GF-D8 (cell line): ENCODE results near the gene HSF4.

Experiments
- DNase-seq: peaks from one replicate; lab custom pipeline; 2025; lab: John Stamatoyannopoulos, UW

The HSF4 gene

GRCh38 chr16:67150047-67150832, 14.3 kb upstream of the HSF4 start:
- no peak for DNase-seq

DNA sequence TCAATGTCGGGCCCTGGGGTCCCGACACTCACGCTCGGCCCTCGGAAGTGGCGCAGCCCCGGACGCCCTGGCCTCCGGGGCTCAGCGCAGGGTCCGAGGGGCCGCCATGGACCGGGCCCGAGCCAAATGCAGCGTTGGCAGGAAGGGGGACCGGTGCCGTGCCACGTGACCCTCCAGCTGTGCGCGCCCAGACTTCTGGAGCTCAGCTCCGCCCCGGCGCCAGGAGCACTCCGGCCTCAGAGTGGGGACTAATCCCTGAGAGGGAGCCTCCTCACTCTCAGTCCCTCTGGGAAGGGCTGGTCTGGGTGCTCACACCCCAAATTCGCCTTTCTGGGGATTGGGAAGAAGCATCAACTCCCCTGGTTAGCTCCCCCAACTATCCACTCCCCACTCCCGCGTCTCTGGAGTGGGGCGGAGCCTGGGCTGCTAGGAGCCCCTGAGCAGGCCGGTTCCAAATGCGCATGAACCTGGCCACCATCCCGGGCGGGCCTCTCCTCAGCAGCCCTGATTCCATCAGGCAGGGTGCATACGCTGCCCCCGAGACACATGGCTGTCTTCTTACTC, 13.6 kb upstream of the HSF4 start, which contains the start of gene B3GNT9:
TSS of gene B3GNT9 (minus strand) at position 166 of the 564 bp plus-strand sequence. CDS start 513 bp downstream, outside the sequence.
- no peak for DNase-seq

DNA sequence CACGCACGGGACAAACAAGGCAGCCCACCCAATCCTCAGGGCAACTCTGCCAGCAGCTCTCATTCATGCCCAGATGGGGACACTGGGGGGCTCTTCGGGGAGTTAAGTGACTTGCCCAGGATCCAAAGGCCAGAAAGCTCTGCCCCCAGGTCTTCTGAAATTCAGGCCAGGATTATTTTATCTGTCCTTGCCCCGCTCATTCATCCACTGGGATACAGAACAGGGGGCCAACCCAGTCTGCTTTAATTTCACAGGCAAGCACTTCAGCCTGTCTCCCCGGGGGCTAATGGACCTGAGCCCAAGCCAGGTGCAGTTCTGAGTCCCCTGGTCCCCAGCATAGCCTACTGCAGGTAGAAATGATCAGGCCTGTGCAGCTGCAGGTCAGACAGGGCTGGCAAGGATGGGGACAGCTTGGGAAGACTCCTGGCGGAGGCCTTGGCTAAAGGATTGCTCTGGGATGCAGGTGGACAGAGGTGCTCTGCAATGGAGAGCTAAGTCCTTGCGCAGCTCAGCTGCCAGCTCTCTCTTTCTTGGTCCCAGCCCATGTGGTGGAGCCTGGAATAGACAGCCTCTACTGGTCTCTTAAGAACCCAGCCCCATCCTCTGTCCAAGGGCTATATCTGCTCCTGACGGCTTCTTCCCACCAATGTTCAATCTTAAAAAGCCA, 13.0 kb upstream of the HSF4 start:
- DNase-seq = no peak

- no peak for DNase-seq
These were observed 9.8 kb upstream of the HSF4 start for GRCh38 chr16:67154578-67155294.

DNA sequence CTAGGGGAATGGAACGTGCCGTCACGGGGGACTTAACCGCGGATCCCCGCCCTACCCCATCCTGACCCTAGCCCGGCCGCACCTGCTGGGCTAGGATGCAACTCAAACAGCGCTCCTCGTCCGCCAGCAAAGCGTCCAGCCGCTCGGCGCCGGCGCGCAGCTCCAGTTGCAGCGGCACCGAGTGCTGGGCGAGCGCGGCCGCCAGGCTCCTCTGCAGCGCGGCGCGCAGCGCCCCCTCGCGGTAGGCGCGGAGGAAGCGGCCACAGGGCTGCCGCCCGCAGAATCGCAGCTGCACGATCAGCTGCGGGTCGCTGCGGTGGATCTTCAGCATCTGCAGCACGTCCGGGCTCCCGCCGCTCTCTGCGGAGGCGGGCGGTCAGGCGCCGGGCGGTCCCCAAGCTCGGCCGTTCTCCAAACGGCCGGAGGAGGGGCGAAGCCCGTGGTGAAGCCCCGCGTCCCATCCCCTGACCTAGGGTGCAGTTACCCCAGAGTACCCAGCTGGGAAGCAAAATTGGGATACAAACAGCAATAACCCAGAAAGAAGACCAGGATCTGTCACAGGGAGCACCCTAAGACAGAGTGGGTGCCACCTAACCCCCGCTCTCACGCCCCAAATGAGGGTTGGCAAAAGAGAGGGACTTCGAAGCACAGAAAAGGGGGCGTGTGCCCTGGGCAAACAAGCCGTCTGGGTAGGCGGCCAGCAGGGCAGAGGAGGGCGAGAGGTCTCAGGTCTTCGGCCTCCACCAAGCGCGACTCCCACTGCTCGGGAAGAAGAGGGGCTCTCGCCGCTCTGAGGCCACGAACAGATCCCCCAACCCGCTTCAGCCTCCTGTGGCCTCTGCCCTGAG, 9.0 kb upstream of the HSF4 start:
- no peak for DNase-seq

- no peak for DNase-seq
These were observed 8.3 kb upstream of the HSF4 start for GRCh38 chr16:67156143-67156844.

GRCh38 chr16:67157106-67157748, 7.3 kb upstream of the HSF4 start:
- no peak for DNase-seq

DNA sequence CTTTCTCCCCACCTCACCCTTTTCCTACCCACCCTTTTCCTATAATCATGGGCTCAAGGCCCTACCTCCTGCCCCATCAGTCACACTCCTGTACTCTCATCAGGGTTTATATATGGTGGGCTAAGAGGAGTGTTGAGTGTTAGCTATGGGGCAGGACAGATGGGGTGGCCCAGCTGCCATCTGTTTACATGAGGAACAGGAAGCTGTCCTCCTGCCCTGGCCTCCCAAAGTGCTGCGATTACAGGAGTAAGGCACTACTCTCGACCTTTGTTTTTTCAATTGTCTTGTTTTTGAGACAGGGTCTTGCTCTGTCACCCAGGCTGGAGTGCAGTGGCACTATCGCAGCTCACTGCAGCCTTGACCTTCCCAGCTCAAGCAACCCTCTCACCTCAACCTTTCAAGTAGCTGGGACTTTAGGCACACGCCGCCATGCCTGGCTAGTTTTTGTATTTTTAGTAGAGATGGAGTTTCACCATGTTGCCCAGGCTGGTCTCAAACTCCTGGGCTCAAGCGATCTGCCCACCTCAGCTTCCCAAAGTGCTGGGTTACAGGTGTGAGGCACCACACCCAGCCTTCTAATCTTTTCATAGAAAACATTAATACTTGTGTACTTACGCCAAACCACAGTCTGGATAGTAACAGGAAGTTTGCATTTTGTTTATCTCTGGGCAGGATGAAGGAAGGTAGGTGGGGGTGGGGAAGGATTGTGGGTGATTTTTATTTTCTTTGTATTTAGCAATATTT, 6.5 kb upstream of the HSF4 start:
- no peak for DNase-seq

DNA sequence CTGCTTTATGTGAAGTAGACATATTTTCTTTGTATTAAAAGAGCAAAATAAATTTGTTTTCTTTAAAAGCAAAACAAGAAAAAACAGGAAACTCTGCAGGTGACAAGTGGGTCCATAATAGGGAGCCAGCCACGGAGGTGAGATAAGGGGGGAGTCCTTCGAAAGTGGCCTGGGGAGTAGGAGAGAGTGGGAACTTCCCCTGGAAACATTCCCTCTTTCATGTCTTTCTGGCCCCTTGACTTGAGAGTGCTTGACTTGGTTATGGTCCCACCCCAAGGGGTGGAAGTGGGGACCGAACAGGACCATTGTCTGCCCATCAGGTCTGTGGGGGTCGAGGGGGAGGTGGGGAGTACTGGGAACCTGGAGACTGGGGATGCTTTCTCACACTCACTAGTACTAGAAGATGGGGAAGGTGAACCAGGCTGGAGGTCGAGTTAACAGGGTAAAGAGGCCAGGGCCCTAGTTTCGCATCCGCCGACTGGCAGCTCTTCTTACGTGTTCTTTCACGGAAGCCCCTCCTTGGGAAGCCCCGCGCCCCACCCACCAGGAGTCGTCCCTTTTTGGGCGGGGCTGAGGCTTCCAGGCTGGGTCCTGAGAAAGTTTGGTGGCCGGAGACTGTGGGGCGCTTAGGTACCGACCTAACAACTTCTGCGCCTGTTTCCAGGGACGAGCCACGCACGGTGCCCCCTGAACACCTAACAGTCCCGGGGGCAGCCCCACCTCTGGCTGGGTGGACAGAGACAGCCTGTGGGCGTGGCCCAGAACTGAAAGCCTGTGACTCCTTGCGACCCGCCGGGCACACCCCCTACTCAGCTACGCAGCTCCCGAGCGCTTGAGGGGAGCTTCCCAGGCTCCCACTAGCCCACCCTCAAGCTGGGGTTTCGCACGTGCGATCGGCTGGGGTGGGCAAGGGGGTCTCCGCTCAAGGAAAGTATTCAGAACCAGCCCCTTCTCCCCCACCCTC, 5.6 kb upstream of the HSF4 start:
- DNase-seq = no peak

DNA sequence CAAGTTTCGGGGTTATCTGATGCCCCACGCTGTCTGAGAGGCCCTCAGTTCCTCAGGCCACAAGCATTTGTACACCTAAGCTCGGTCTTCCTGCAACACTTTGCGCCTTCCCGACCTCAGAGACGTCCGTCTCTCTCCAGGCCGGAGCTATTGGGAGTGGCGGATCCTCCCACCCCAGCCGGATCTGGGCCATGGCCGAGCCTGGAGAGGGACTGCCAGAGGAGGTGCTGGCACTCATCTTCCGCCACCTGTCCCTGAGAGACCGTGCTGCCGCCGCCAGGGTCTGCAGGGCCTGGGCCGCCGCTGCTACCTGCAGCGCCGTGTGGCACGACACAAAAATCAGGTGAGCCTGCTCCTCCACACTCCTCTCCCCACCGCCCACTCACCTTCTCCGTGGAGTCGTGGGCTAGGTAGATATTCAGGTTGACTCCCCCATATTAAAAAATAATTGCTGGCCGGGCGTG, 2.9 kb upstream of the HSF4 start:
- no peak for DNase-seq

GRCh38 chr16:67162506-67163163, 1.9 kb upstream of the HSF4 start:
- DNase-seq = no peak

GRCh38 chr16:67163164-67163998, 1.2 kb upstream of the HSF4 start:
- DNase-seq = no peak

DNA sequence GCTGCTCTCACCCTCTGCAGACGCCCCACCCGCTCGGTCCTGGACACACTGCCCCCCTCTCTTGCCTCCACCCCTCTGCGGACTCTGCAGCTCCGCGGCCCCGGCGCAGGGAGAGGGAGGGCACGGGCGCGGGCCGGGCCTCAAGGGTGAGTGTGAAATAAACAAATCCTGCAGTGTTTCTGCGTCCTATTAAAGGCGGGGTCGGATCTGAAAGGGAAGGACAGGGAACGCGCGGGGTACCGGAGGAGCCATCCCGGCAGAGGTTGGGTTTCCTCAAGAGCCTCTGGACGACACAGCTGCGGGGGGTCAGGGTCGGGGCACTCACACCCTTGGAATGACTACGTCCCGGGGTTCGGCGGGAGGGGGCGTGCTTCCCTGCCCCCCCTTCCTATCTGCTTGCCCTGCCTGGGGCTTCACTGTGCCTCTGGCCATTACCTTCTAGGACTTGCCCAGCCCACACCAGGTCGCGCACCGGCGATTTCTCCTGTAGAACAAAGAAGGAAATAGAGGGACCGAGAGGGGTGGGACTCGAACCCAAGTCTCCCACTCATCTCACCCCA, 466 bp upstream of the HSF4 start:
- DNase-seq = no peak

DNA sequence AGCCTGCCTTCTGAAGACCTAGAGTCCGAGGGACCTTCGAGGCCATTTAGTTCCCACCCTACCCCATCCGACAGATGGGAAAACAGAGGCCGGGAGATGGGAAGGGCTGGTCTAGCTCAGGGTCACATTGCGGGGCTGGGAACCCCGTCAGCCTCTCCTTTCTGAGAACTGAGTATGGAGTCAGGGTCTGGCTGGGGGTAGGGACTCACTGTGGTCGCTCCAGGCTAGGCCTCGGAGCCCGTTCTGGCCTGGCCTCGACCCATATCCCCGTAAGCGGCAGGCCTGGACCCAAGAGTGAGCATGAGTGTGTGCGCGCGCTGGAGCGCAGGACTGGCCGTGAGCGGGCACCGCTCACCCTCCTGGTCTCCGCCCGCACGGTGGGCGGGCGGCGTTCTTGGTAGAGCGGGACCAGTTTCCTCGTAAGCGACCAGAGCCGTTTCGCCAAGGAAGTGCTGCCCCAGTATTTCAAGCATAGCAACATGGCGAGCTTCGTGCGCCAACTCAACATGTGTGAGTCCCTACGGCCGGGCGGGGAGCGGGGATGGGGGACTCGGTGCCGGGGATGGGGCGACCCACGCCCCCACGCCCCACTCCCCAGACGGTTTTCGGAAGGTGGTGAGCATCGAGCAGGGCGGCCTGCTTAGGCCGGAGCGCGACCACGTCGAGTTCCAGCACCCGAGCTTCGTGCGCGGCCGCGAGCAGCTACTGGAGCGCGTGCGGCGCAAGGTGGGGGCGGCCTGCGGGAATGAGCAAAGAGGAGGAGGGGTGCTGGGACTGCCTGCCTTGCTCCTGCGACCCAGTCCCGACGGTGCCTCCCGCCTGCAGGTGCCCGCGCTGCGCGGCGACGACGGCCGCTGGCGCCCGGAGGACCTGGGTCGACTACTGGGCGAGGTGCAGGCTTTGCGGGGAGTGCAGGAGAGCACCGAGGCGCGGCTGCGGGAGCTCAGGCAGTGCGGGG, 855 bp downstream of the HSF4 start:
- no peak for DNase-seq

DNA sequence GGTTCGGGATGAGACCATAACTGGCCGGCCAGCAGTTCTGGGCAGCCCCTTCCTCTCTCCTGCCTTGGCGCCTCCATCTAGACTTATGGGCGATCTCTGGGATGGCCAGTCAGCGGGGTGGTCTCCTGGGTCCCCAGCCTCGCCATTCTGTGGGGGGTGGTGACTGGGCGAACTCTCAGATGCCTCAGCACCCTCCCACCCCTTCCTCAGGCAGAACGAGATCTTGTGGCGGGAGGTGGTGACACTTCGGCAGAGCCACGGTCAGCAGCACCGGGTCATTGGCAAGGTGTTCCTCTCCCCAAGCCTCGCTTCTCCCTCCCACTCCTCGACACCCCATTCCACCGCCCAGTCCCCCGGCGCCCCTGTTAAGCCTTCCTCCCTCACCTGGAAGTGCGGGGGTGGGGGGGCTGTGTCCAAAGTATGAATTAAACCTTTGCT, 1.6 kb downstream of the HSF4 start:
- no peak for DNase-seq
